HEK293T (cell line): ENCODE measurements around the gene SPECC1L.

Experiments used
- ARNT ChIP-seq: fragments of 450-650 bp; IDR thresholded peaks from 2 replicates; pipeline ENCODE4 v1.6.1; 2017; ENCODE audit warnings: mild to moderate bottlenecking
- ELF4 ChIP-seq: fragments of 450-650 bp; IDR thresholded peaks from 2 replicates; pipeline ENCODE4 v1.6.1; 2017; ENCODE audit warnings: antibody characterized with exemption
- HDGF ChIP-seq: fragments of 450-650 bp; IDR thresholded peaks from 2 replicates; pipeline ENCODE4 v1.6.1; 2017; ENCODE audit warnings: antibody characterized with exemption, borderline replicate concordance
- LEF1 ChIP-seq: fragments of 450-650 bp; IDR thresholded peaks from 2 replicates; pipeline ENCODE4 v1.6.1; 2017; ENCODE audit warnings: mild to moderate bottlenecking, borderline replicate concordance
- NFRKB ChIP-seq: fragments of 450-650 bp; IDR thresholded peaks from 2 replicates; pipeline ENCODE4 v1.6.1; 2016; ENCODE audit warnings: mild to moderate bottlenecking, moderate library complexity
- PKNOX1 ChIP-seq: fragments of 450-650 bp; IDR thresholded peaks from 2 replicates; pipeline ENCODE4 v1.6.1; 2016
- SP1 ChIP-seq: fragments of 450-650 bp; IDR thresholded peaks from 2 replicates; pipeline ENCODE4 v1.6.1; 2017
- SUZ12 ChIP-seq: fragments of 450-650 bp; IDR thresholded peaks from 2 replicates; pipeline ENCODE4 v1.6.1; 2016; ENCODE audit warnings: mild to moderate bottlenecking
- TARDBP ChIP-seq: fragments of 450-650 bp; IDR thresholded peaks from 2 replicates; pipeline ENCODE4 v1.6.1; 2016
- ZNF384 ChIP-seq: fragments of 450-650 bp; IDR thresholded peaks from 2 replicates; pipeline ENCODE4 v1.6.1; 2016

DNA sequence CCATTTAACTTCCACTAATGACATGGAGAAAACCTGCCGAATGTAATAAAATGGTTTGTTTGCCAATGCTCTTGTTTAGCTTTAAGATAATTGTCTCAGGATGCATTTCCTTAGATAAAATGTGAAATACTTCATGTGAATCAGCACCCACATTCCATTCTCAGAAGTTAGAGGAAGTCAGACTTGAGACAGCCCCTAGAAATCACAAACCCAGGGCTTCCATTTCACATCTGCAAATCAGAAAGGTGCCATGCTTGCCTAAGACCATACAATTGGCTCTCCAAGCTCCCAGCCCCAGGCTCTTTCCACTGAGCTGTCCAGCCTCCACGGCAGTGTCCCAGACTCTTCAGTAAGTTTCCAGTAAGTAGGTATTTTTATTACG is 121.2 kb downstream of the SPECC1L start:
- TF ChIP-seq LEF1, result no peak
- no peak for TF ChIP-seq ZNF384
- no peak for TF ChIP-seq HDGF
- no peak for TF ChIP-seq ELF4
- TF ChIP-seq NFRKB, result no peak
- no peak for TF ChIP-seq SP1
- TF ChIP-seq ARNT, result no peak
- no peak for TF ChIP-seq SUZ12
- no peak for TF ChIP-seq TARDBP
- no peak for TF ChIP-seq PKNOX1
